Measurements from ENCODE around the gene ABCA4. TPM values are rescaled to one million over a fixed set of nuclear protein-coding genes. Genes with fewer than 3 reads are reported as not detected.

The ABCA4 gene
- total RNA-seq, 1 experiment from 2014 or later, result 4.8 TPM

GRCh38 chr1:94055459-94056122, 65.4 kb downstream of the ABCA4 start:
- H3K4me3 ChIP-seq, result no peak overlapping the region
- H3K9me3 ChIP-seq, result no peaks in the 10 kb centered on the region
- no peaks in the 10 kb centered on the region for H3K27me3 ChIP-seq
- no peaks in the 10 kb centered on the region for H3K36me3 ChIP-seq
- peak; percentile 27 for DNase-seq

- no peaks in the 10 kb centered on the region; the same call in 1 of the 2 replicates for H3K9me3 ChIP-seq
- H3K36me3 ChIP-seq, result peaks cover 2% of the 10 kb centered on the region; the same call in 1 of the 2 replicates
- DNase-seq, result no peak
- H3K4me3 ChIP-seq, result no peak overlapping the region
- no peaks in the 10 kb centered on the region for H3K27me3 ChIP-seq
Observed at GRCh38 chr1:94050675-94051074, 70.3 kb downstream of the ABCA4 start.

GRCh38 chr1:94050254-94050653, 70.7 kb downstream of the ABCA4 start:
- H3K27me3 ChIP-seq, result no peaks in the 10 kb centered on the region
- H3K9me3 ChIP-seq, result no peaks in the 10 kb centered on the region; the same call in 1 of the 2 replicates
- H3K4me3 ChIP-seq, result no peak overlapping the region
- no peak for DNase-seq
- H3K36me3 ChIP-seq, result peaks cover 2% of the 10 kb centered on the region; the same call in 1 of the 2 replicates

- Histone ChIP-seq H3K27me3 (no peaks in the 10 kb centered on the region), H3K4me3 (no peak overlapping the region), H3K9me3 (no peaks in the 10 kb centered on the region; the same call in 1 of the 2 replicates), H3K36me3 (peaks cover 2% of the 10 kb centered on the region)
- DNase-seq, result no peak
Observed at GRCh38 chr1:94049791-94050190, 71.2 kb downstream of the ABCA4 start.

GRCh38 chr1:94048413-94049164, 72.4 kb downstream of the ABCA4 start:
- no peak for DNase-seq
- no peaks in the 10 kb centered on the region for H3K27me3 ChIP-seq
- no peak overlapping the region for H3K4me3 ChIP-seq
- H3K36me3 ChIP-seq, result peaks cover 2% of the 10 kb centered on the region
- H3K9me3 ChIP-seq, result no peaks in the 10 kb centered on the region; the same call in 1 of the 2 replicates

GRCh38 chr1:94047949-94048348, 73.0 kb downstream of the ABCA4 start:
- Histone ChIP-seq H3K4me3 (no peak overlapping the region), H3K27me3 (no peaks in the 10 kb centered on the region), H3K36me3 (peaks cover 2% of the 10 kb centered on the region), H3K9me3 (no peaks in the 10 kb centered on the region; the same call in 1 of the 2 replicates)
- DNase-seq, result no peak

GRCh38 chr1:94045465-94046056, 75.4 kb downstream of the ABCA4 start:
- peak; percentile 93 for DNase-seq
- Histone ChIP-seq H3K27me3 (no peaks in the 10 kb centered on the region), H3K4me3 (no peak overlapping the region), H3K36me3 (peaks cover 2% of the 10 kb centered on the region), H3K9me3 (no peaks in the 10 kb centered on the region; the same call in 1 of the 2 replicates)

GRCh38 chr1:94044891-94045290, 76.1 kb downstream of the ABCA4 start:
- no peaks in the 10 kb centered on the region for H3K27me3 ChIP-seq
- peaks cover 2% of the 10 kb centered on the region for H3K36me3 ChIP-seq
- H3K4me3 ChIP-seq, result no peak overlapping the region
- no peaks in the 10 kb centered on the region; the same call in 1 of the 2 replicates for H3K9me3 ChIP-seq
- no peak for DNase-seq

- no peaks in the 10 kb centered on the region; the same call in 1 of the 2 replicates for H3K9me3 ChIP-seq
- H3K27me3 ChIP-seq, result no peaks in the 10 kb centered on the region
- peaks cover 2% of the 10 kb centered on the region for H3K36me3 ChIP-seq
- DNase-seq, result no peak
- no peak overlapping the region for H3K4me3 ChIP-seq
Observed at GRCh38 chr1:94044290-94044790, 76.6 kb downstream of the ABCA4 start.

- no peak for DNase-seq
- Histone ChIP-seq H3K36me3 (peaks cover 2% of the 10 kb centered on the region), H3K27me3 (no peaks in the 10 kb centered on the region), H3K9me3 (no peaks in the 10 kb centered on the region; the same call in 1 of the 2 replicates), H3K4me3 (no peak overlapping the region)
Observed at GRCh38 chr1:94043738-94044289, 77.1 kb downstream of the ABCA4 start.

GRCh38 chr1:94042388-94042787, 78.6 kb downstream of the ABCA4 start:
- Histone ChIP-seq H3K27me3 (no peaks in the 10 kb centered on the region), H3K9me3 (no peaks in the 10 kb centered on the region; the same call in 1 of the 2 replicates), H3K4me3 (no peak overlapping the region), H3K36me3 (peaks cover 2% of the 10 kb centered on the region)
- DNase-seq, result no peak

- Histone ChIP-seq H3K4me3 (no peak overlapping the region), H3K27me3 (no peaks in the 10 kb centered on the region), H3K36me3 (no peaks in the 10 kb centered on the region; the same call in 1 of the 2 replicates), H3K9me3 (no peaks in the 10 kb centered on the region)
- DNase-seq, result no peak
Observed at GRCh38 chr1:94039871-94040569, 80.9 kb downstream of the ABCA4 start.

- Histone ChIP-seq H3K4me3 (no peak overlapping the region), H3K9me3 (no peaks in the 10 kb centered on the region), H3K27me3 (no peaks in the 10 kb centered on the region), H3K36me3 (no peaks in the 10 kb centered on the region)
- peak; percentile 57 for DNase-seq
Observed at GRCh38 chr1:94039514-94039870, 81.5 kb downstream of the ABCA4 start.

- H3K4me3 ChIP-seq, result no peak overlapping the region
- no peaks in the 10 kb centered on the region for H3K27me3 ChIP-seq
- DNase-seq, result no peak
- no peaks in the 10 kb centered on the region for H3K36me3 ChIP-seq
- H3K9me3 ChIP-seq, result no peaks in the 10 kb centered on the region
Observed at GRCh38 chr1:94038511-94038910, 82.4 kb downstream of the ABCA4 start.

- Histone ChIP-seq H3K27me3 (no peaks in the 10 kb centered on the region), H3K36me3 (no peaks in the 10 kb centered on the region), H3K4me3 (no peak overlapping the region), H3K9me3 (no peaks in the 10 kb centered on the region)
- no peak for DNase-seq
Observed at GRCh38 chr1:94037392-94038229, 83.3 kb downstream of the ABCA4 start.

GRCh38 chr1:94036730-94037129, 84.2 kb downstream of the ABCA4 start:
- Histone ChIP-seq H3K36me3 (no peaks in the 10 kb centered on the region), H3K4me3 (no peak overlapping the region)
- DNase-seq, result peak; percentile 32

More at GRCh38 chr1:94036730-94037129, 84.2 kb downstream of the ABCA4 start:
- no peaks in the 10 kb centered on the region for H3K27me3 ChIP-seq
- no peaks in the 10 kb centered on the region for H3K9me3 ChIP-seq
